Ovary (tissue), 9 donors: ENCODE measurements around the gene GPRIN3. TPM values are rescaled to one million over a fixed set of nuclear protein-coding genes. Genes with fewer than 3 reads are reported as not detected.

ENCODE experiments used
- DNase-seq, 5 donors: peaks; one replicate each; pipeline ENCODE4 v3.0.0-alpha.2; 2019 to 2020
- H3K27ac ChIP-seq, 2 donors: fragments of 200-600 bp; one replicate each; pipeline versions ENCODE4 v1.5.1 to v1.8.0; 2019 to 2022
- H3K27me3 ChIP-seq: fragments of 200-600 bp; one replicate; pipeline ENCODE4 v1.8.0; 2022
- H3K36me3 ChIP-seq: fragments of 200-600 bp; sonication (generic); one replicate; pipeline ENCODE4 v1.5.1; 2019
- H3K4me1 ChIP-seq: one replicate; pipeline ENCODE4 v1.8.1; 2013; ENCODE audit warnings: mild to moderate bottlenecking, moderate library complexity; ENCODE audit not compliant: insufficient read depth
- H3K4me3 ChIP-seq: fragments of 200-600 bp; sonication (generic); one replicate; pipeline ENCODE4 v1.5.1; 2017
- H3K9me3 ChIP-seq, 2 donors: fragments of 200-600 bp in 1 of 2; sonication (generic) in 1 of 2; one replicate each; pipeline versions ENCODE4 v1.5.1 to v1.8.1; 2013 to 2019; ENCODE audit warnings: mild to moderate bottlenecking in 1 of 2, moderate library complexity in 1 of 2
- EP300 ChIP-seq: sonication (generic); formaldehyde crosslinking; IDR thresholded peaks from one replicate; pipeline ENCODE4 v1.6.1; 2017; ENCODE audit warnings: antibody characterized with exemption
- POLR2A ChIP-seq: fragments of 450-650 bp; IDR thresholded peaks from one replicate; pipeline ENCODE4 v1.6.1; 2017; ENCODE audit warnings: antibody characterized with exemption, mild to moderate bottlenecking, moderate library complexity
- WGBS, 3 donors: extraction: QIAGEN DNeasy Blood & Tissue Kit in 1 of 3; methylation state at CpG; one replicate each; pipeline versions ENCODE4 v1.1.5 to v1.1.7; 2013 to 2017; 5-methylcytosine and 5-hydroxymethylcytosine counted together
- intact Hi-C, 4 donors: fragments of 100-400 bp; cut with DNase I; formaldehyde crosslinking; loops; one replicate each; pipeline versions ENCODE4 v1.11.0 to v1.15.1; 2022 to 2023
- polyA plus RNA-seq, 2 donors: library from polyadenylated mRNA; stranded (reverse); fragments of 200-250 nt in 1 of 2; fragments of 350-450 nt in 1 of 2; fragmentation: Illumina TruSeq in 1 of 2; extraction: RNeasy Lipid Tissue Mini Kit (QIAGEN cat#74804) in 1 of 2; gene quantifications; one replicate each; pipeline ENCODE4 v1.2.3, GENCODE V29; 2013 to 2014
- total RNA-seq, 7 donors: library from RNA; depleted of rRNA in 2 of 7; stranded (reverse); fragments of >200 nt in 2 of 7; fragmentation: NEBNext Ultra II Directional in 3 of 7; extraction: Animal tissue kit (Norgen Biotek cat#: 25700) in 3 of 7; gene quantifications; one replicate each; pipeline versions ENCODE4 v1.1.0 to v1.2.4, GENCODE V29; 2016 to 2023
- TF ChIP-seq, protein P1 (sequence below), 3 donors: fragments of 450-650 bp in 2 of 3; fragments of 200-600 bp in 1 of 3; IDR thresholded peaks; one replicate each; pipeline versions ENCODE4 v1.5.1 to v1.8.0; 2016 to 2022; ENCODE audit warnings: antibody characterized with exemption in 3 of 3, mild to moderate bottlenecking in 1 of 3
- donor health status: DM: no; HTN: no; CAD: no; lungs with moderate emphysema.
- donor health status: DM: no; HTN: no; CAD: no.
- donor health status: Bipolar disorder and iron deficiency.
- donor health status: DM: yes; HTN: yes; CAD: no.
- donor health status: DM: no; HTN: no; CAD: no.
- donor health status: DM: yes; HTN: yes; CAD: no.

GPRIN3 gene
- total and polyA plus RNA-seq, 9 donors: 1.0 to 6.8 (median 3.7) TPM

DNA sequence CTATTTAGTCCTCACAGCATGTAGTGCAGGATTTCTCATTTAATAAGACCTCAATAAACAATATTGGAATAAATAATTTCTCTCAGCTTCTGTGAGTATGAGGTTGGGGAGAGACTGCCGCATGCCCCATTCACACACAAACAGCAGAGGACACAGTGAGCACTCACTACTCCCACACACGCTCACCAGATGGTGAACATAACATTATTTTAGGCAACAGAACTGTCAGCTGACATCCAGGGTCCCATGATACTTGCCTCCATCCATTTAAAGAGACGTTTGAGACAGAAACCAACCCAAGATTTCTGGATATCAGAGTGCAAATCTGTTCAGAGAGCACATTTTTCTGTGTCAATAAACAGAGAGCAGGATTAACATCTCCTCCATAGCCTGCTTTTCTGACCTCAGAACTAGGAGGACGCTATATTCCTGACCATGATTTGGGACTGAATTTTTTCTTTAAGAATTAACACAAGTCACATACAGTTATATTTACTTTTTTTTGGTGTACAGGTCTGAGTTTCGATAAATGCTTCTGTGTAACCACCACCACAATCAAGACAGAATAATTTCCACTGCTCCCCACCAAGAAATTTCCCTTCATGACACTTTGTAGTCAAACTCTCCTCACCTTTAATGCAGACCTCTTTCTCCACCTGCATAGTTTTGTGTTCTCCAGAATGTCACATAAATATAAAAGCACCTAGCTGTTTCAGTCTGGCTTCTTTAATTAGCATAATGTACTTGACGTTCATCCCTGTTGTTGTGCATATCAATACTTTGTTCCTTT is 16.7 kb downstream of the GPRIN3 start:
- intact Hi-C loops: no loop called here
- Histone ChIP-seq H3K27me3 (no peaks in the 10 kb centered on the region), H3K4me1 (no peaks in the 10 kb centered on the region), H3K36me3 (no peaks in the 10 kb centered on the region), H3K9me3 (no peaks in the 10 kb centered on the region), H3K27ac (no peak overlapping the region), H3K4me3 (no peak overlapping the region)
- no peak for TF ChIP-seq EP300
- TF ChIP-seq, protein P1, sequence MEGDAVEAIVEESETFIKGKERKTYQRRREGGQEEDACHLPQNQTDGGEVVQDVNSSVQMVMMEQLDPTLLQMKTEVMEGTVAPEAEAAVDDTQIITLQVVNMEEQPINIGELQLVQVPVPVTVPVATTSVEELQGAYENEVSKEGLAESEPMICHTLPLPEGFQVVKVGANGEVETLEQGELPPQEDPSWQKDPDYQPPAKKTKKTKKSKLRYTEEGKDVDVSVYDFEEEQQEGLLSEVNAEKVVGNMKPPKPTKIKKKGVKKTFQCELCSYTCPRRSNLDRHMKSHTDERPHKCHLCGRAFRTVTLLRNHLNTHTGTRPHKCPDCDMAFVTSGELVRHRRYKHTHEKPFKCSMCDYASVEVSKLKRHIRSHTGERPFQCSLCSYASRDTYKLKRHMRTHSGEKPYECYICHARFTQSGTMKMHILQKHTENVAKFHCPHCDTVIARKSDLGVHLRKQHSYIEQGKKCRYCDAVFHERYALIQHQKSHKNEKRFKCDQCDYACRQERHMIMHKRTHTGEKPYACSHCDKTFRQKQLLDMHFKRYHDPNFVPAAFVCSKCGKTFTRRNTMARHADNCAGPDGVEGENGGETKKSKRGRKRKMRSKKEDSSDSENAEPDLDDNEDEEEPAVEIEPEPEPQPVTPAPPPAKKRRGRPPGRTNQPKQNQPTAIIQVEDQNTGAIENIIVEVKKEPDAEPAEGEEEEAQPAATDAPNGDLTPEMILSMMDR (IDR thresholded peaks at IDR 0.05): no peak
- TF ChIP-seq POLR2A: no peak
- WGBS, 3 donors: 78 to 87% (median 82%) methylated on average over 6 of the region's 6 CpGs
- no peak for DNase-seq

DNA sequence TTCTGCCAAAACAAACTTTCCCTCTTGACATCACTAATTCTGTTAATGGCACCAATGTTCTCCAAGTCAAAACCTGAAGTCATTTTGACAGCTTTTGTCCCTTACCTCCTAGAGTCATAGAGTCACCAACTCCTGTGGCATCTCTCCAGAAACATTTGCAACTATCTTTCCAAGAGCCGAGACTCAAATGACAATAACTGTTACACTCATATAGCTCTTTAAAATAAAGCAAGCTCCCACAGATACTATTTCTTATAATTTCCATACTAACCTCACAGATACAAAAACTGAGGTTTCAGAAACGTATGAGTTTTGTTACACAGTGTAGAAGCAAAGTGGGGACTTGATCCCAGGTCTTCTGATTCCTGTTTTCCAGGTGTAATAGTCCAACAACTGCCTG is 18.3 kb downstream of the GPRIN3 start:
- no peaks in the 10 kb centered on the region for H3K4me1 ChIP-seq
- no peaks in the 10 kb centered on the region for H3K36me3 ChIP-seq
- H3K4me3 ChIP-seq: no peak overlapping the region
- intact Hi-C loops: no loop called here
- no peak for DNase-seq
- TF ChIP-seq EP300 (no peak), POLR2A (no peak)
- TF ChIP-seq, protein P1 (IDR thresholded peaks at IDR 0.05): no peak
- H3K9me3 ChIP-seq: no peaks in the 10 kb centered on the region
- WGBS, 3 donors: 88 to 93% (median 91%) methylated on average over 2 of the region's 2 CpGs
- no peaks in the 10 kb centered on the region for H3K27me3 ChIP-seq
- H3K27ac ChIP-seq: no peak overlapping the region

DNA sequence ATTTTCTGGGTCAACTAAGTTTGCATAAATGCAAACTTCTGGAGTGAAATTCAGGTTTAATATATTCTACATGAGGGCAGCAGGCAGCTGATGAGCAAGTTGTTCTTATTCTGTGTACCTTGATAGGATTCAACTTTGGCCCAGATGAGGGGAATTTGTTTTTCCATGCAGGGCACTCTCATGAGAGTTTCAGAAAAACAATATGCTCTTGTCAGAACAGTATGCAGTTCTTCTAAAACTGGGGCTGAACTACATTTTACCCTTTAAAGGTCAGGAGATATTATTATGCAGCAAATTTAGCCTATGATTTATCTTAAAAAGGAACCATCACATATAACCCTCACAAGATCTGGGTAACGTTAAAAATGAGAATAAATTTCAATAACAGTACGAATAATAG is 19.2 kb downstream of the GPRIN3 start:
- no peaks in the 10 kb centered on the region for H3K9me3 ChIP-seq
- no peaks in the 10 kb centered on the region for H3K4me1 ChIP-seq
- DNase-seq: no peak
- no peak overlapping the region for H3K27ac ChIP-seq
- TF ChIP-seq EP300 (no peak), POLR2A (no peak)
- TF ChIP-seq, protein P1 (IDR thresholded peaks at IDR 0.05): no peak
- H3K36me3 ChIP-seq: no peaks in the 10 kb centered on the region
- H3K4me3 ChIP-seq: no peak overlapping the region
- intact Hi-C loops: no loop called here
- no peaks in the 10 kb centered on the region for H3K27me3 ChIP-seq
- WGBS, 3 donors: 73 to 77% (median 75%) methylated on average over 2 of the region's 2 CpGs

DNA sequence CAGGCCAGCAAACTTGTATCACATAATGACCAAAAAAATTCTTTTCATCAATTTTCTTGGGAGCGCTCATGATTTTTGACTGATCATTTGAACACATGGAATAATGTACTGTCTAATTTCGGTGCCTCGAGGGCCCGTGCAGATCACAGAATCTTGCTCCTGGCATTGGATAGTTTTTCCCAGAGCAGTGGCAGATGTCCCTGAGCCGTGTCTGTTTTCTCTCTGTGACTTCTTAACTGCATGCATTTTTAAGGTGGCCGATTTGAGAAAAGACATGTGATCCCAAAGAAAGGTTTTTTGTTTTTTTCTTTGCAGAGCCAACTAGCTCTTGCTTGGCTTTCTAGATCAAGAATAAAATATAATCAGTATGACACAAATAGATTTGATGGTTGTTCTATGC is 19.7 kb downstream of the GPRIN3 start:
- Histone ChIP-seq H3K27me3 (no peaks in the 10 kb centered on the region), H3K9me3 (no peaks in the 10 kb centered on the region), H3K27ac (no peak overlapping the region), H3K4me3 (no peak overlapping the region), H3K4me1 (no peaks in the 10 kb centered on the region), H3K36me3 (no peaks in the 10 kb centered on the region)
- intact Hi-C loops: no loop called here
- DNase-seq: no peak
- WGBS, 3 donors: 73 to 83% (median 77%) methylated on average over 6 of the region's 6 CpGs
- TF ChIP-seq EP300 (no peak), POLR2A (no peak)
- TF ChIP-seq, protein P1 (IDR thresholded peaks at IDR 0.05): no peak
